Progenitor cell of endocrine pancreas (in vitro differentiated cells): ENCODE results near the gene BTF3. TPM values are rescaled to one million over a fixed set of nuclear protein-coding genes. Genes with fewer than 3 reads are reported as not detected.
"Not testable (repeated sequence)": the region's sequence is repeated elsewhere in the genome, so short reads cannot be mapped to it uniquely, and the experiment has no call there.

Source experiments
- DNase-seq: peaks from one replicate; pipeline ENCODE4 v3.0.0; 2021; ENCODE audit warnings: low spot score; ENCODE audit not compliant: unreplicated experiment
- H3K27ac Mint-ChIP-seq: 2 replicates; pipeline ENCODE4 v1.8.0; 2021; ENCODE audit warnings: mild to moderate bottlenecking, moderate library complexity, mixed read lengths
- H3K27me3 Mint-ChIP-seq: 2 replicates; pipeline ENCODE4 v1.8.0; 2021; ENCODE audit warnings: mixed read lengths
- H3K36me3 Mint-ChIP-seq: 2 replicates; pipeline ENCODE4 v1.8.0; 2022; ENCODE audit warnings: mixed read lengths; ENCODE audit not compliant: insufficient read depth
- H3K4me1 Mint-ChIP-seq: 2 replicates; pipeline ENCODE4 v1.8.0; 2021; ENCODE audit warnings: low read depth, mixed read lengths
- H3K4me3 Mint-ChIP-seq: 2 replicates; pipeline ENCODE4 v1.8.0; 2021; ENCODE audit warnings: low read depth, mild to moderate bottlenecking, moderate library complexity, mixed read lengths
- H3K9me3 Mint-ChIP-seq: 2 replicates; pipeline ENCODE4 v1.8.0; 2021; ENCODE audit warnings: low read depth, mixed read lengths
- CTCF ChIP-seq: fragments of 200-600 bp; sonication (generic); IDR thresholded peaks from one replicate; pipeline ENCODE4 v1.5.0; 2021; ENCODE audit warnings: antibody characterized with exemption, mild to moderate bottlenecking; ENCODE audit not compliant: unreplicated experiment
- total RNA-seq: library from RNA; stranded (reverse); gene quantifications from 2 replicates; pipeline ENCODE4 v1.2.1, GENCODE V29; 2021

Gene BTF3
- total RNA-seq, 1 donor from 2014 or later = 589 TPM

GRCh38 chr5:73460133-73460532 is 38.1 kb upstream of the BTF3 start:
- Mint-ChIP-seq H3K9me3 (no peaks in the 10 kb centered on the region), H3K27ac (no peak overlapping the region), H3K36me3 (no peaks in the 10 kb centered on the region), H3K4me1 (no peaks in the 10 kb centered on the region), H3K4me3 (no peak overlapping the region), H3K27me3 (peaks cover 8% of the 10 kb centered on the region)
- no peak for TF ChIP-seq CTCF
- no peak for DNase-seq

GRCh38 chr5:73464016-73464745 is 34.1 kb upstream of the BTF3 start:
- H3K36me3 Mint-ChIP-seq = no peaks in the 10 kb centered on the region
- no peak for DNase-seq
- no peaks in the 10 kb centered on the region for H3K4me1 Mint-ChIP-seq
- peaks cover 9% of the 10 kb centered on the region for H3K27me3 Mint-ChIP-seq
- no peak overlapping the region for H3K27ac Mint-ChIP-seq
- H3K4me3 Mint-ChIP-seq = no peak overlapping the region
- no peak for TF ChIP-seq CTCF
- no peaks in the 10 kb centered on the region for H3K9me3 Mint-ChIP-seq

- H3K36me3 Mint-ChIP-seq, H3K27me3 Mint-ChIP-seq, H3K9me3 Mint-ChIP-seq, H3K27ac Mint-ChIP-seq, DNase-seq, H3K4me3 Mint-ChIP-seq, H3K4me1 Mint-ChIP-seq: not testable (repeated sequence)
These were observed 29.6 kb upstream of the BTF3 start for GRCh38 chr5:73468638-73469037.

- no peak for TF ChIP-seq CTCF
- Mint-ChIP-seq H3K36me3 (no peaks in the 10 kb centered on the region), H3K9me3 (no peaks in the 10 kb centered on the region), H3K4me3 (no peak overlapping the region), H3K27me3 (peaks cover 3% of the 10 kb centered on the region), H3K4me1 (no peaks in the 10 kb centered on the region), H3K27ac (no peak overlapping the region)
- no peak for DNase-seq
These were observed 28.4 kb upstream of the BTF3 start for GRCh38 chr5:73469878-73470277.

GRCh38 chr5:73471654-73472053 is 26.6 kb upstream of the BTF3 start:
- Mint-ChIP-seq H3K9me3 (no peaks in the 10 kb centered on the region), H3K27ac (no peak overlapping the region), H3K4me3 (no peak overlapping the region), H3K27me3 (no peaks in the 10 kb centered on the region), H3K36me3 (no peaks in the 10 kb centered on the region), H3K4me1 (no peaks in the 10 kb centered on the region)
- no peak for TF ChIP-seq CTCF
- no peak for DNase-seq

GRCh38 chr5:73472116-73472515 is 26.1 kb upstream of the BTF3 start:
- Mint-ChIP-seq H3K27me3 (no peaks in the 10 kb centered on the region), H3K4me3 (no peak overlapping the region), H3K36me3 (no peaks in the 10 kb centered on the region), H3K9me3 (no peaks in the 10 kb centered on the region), H3K4me1 (no peaks in the 10 kb centered on the region), H3K27ac (no peak overlapping the region)
- DNase-seq = no peak
- no peak for TF ChIP-seq CTCF
